Hematopoietic multipotent progenitor cell treated with erythropoietin and hydrocortisone succinate and interleukin-3 and kit ligand, for 8 days (in vitro differentiated cells): Measurements from ENCODE around the gene RSPRY1.
"Not testable (repeated sequence)": the region's sequence is repeated elsewhere in the genome, so short reads cannot be mapped to it uniquely, and the experiment has no call there.

ENCODE experiments used
- DNase-seq: peaks from one replicate; pipeline ENCODE4 v3.0.0-alpha.2; 2015

RSPRY1 gene

DNA sequence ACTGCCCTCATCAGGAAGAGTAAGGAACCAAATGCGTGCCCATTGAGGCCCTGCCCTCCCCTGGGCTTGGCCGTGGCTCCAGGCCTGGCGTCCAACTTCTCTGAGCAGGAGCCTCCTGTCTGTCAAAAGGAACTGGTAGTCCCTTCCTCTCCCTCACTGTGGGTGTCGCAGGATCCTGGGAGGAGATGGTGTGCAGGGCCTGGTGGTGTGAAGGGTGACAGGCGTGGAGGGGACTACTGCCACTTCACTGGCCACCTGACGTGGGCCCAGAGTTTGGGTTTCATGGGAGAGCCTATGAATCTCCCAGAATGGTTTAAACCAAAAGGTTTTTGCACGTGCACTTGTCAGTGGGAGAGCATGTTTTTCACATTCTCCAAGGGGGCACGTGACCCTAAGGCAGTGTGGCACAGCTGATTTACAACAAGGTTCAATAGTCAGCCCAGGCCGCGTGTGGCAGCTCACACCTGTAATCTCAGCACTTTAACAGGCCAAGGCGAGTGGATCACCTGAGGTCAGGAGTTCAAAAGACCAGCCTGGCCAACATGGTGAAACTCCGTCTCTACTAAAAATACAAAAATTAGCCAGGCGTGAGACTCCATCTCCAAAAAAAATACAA lies 71.4 kb downstream of the RSPRY1 start:
- DNase-seq: no peak

DNA sequence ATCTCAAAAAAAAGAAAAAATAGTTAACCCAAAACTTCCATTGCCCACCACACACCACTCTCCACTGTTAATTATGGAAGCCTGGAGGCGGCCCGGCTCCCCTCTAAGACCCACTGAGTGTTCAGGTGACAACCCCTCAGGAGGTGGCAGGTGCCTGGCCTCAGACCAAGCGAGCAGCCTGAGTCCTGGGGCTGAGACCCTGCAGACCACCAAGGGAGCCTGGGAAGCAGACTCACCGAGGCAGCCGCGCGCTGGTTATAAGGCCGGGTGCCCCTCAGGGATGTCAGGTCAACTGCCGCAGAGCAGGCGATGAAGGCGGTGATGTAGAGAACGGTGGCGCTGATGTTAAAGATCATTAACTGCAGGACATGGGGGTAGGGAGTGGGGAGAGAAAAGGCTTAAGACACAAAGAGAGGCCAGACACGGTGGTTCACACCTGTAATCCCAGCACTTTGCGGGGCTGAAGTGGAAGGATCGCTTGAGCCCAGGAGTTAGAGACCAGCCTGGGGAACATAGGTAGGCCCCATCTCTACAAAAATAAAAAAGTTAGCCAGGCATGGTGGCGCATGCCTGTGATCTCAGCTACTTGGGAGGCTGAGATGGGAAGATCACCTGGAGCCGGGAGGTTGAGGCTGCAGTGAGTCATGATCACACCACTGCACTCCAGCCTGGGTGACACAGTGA lies 72.2 kb downstream of the RSPRY1 start:
- DNase-seq: no peak

DNA sequence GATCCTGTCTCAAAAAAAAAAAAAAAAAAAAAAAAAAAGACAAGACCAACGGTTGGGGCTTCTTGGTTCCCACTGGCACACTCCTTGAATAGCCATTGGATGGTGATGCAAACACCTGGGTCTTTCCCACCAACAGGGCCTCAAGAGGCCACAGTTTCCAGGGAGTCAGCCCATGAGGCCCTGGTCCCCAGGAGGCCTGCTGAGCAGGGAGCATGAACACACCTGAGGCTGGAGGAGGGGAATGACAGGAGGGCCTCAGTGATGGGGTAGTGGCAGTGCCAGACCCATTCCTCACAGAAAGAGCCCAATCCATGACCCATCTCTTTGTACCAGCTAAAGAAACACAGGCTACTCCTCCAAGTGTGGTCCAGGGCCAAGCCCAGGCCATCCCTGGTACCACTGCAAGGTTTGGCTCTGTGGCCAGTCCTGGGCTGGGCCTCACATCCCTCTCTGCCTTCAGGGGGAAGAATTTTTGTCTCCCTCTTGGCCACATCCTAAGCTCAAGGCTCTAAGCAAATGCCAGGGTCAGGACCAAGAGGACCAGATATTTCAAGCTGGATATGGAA lies 72.9 kb downstream of the RSPRY1 start:
- DNase-seq: no peak

DNA sequence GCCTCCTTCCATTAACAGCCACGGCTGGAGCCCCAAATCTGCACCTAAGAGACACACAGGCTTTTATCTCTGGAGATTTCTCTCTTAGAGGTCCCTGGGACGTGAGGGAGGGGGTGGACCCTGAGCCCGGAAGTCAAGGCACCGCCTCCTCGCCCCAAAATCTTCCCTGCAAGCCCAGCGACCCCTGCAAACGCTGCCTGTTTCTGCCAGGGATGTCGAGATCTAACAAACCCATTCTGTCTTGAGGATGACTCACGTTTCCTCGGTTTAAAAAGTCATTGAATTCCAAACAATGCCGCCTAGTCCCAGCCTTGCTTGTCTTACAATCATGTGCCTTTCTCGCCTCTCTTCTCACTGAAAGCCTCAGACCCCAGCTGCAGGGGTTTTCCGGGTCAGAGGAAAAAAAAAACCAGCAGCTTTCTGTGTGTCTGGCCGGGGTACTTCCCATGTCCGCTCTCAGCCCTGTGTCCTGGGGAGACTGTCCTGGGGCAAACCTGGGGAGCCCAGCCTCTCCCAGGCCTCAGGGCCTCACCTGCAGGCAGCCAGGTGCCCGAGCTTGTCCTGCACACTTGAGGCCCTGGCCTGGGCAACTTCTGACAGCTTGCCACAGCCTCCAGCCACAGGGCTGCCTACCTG lies 74.3 kb downstream of the RSPRY1 start:
- no peak for DNase-seq

DNA sequence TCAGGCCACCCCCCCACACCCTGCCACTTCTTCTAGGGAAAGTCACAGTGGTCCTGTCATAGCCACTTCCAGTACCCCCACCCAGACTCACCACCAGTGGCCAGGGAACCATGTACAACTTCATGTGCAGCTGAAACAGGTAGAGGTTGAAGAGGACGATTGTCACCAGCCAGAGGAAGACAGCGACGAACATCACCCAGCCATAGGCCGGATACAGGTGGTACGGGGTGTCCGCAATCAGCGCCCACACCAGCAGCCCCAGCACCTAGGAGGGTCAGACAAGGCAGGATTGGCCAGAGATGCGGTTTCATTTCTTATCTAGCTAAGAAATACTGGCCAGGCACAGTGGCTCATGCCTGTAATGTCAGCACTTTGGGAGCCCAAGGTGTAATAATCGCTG lies 75.7 kb downstream of the RSPRY1 start:
- DNase-seq: no peak

DNA sequence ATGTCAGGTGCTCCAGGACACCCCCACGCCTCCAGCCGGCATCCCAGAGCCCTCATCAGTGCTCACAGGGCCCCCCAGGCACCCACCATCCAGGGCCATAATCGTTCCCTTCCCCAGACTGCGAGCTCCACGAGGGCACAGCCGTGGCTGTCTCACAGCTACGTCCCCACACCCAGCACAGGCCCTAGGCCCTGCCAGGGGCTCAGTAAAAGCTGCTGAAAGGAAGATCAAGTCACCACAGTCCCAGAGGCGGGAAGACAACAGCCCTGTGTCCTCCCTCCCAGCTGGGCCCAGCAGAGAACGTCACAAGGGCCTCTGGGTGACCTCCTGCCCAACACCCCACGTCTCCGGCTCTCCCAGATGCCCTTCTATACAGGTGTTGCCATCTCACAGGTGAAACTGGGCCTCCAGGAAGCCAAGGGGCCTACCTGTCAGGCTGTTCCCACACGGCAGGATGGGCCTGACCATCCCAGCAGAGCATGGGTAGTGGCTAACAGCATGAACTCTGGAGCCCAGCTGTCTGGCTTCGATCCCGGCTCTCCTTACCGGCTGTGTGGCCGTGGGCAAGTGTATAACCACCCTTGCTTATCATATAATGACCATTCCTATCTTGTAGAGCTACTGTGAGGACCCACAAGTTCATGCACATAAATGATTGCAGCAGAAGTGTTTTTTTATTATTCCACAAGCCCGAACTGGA lies 76.9 kb downstream of the RSPRY1 start:
- DNase-seq: peak; percentile 60

DNA sequence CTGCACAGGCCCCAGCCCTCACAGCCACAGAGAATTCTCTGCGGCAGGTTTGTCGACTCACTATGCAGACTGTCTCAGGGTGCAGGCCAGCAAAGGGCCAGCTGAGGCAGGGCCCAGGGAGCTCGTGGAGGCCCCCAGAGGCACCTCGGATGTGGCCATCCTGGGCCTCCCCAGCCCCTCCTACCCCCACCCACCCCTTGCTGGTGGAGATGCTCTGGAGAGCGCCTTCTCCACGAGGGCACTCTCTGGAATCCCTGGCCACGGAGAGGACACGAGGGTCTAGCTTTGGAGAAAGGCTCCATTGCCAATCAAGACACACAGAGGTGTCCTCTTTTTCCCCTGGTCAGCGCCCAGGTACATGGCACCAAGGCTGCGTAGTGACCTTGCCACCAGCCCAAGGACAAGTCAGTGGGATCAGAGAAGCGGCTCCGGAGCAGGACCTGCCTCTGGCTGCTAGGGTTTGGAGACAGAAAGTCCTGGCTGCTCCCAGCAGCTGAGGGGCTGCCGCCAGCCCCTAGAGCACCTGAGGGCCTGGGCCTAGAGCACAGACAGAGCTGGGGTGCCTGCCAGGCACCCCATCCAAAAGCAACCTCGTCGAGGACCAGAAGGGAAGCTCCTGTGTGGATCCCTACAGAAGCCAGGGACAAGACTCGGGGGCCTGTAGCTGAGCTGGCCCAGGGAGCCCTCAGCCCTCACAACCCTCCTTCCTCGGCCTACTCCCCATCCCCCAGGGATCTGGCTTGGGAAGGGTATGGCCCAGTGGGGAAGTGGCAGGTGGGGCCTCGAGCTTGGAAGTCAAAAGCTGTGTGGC lies 77.6 kb downstream of the RSPRY1 start:
- DNase-seq: no peak

DNA sequence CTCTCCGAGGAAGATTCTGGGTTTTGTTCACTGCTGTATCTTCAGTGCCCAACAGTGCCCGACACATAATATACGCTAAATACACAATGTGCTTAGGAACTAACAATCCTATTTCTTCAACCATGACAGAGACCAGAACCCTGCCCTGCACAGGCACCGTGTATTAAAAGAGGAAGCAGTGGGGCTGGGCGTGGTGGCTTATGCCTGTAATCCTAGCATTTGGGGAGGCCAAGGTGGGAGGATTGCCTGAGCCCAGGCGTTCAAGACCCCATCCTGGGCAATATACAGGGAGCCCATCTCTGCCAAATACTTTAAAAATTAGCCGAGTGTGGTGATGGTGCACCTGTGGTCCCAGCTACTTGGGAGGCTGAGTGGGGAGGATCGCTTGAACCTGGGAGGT lies 78.3 kb downstream of the RSPRY1 start:
- no peak for DNase-seq

DNA sequence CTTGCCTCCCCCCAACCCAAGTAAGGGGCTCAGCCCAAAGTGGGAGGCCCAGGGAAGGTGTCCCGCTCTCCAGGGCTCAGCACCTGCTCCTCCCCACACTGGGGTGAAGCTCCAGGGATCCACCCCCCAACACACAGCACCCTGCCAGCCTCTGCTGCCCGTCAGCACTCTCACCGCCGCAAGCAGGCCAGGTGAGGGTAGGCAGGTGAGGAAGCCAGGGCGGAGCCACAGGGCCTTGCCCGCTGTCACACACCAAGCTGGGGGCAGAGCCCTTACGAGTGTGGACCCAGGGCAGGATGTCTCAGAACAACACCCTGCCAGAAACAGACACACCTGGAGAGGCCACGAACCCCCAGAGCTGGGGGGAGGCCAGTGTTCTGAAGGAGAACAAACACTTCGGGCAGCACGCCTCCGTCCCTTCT lies 78.8 kb downstream of the RSPRY1 start:
- DNase-seq: no peak

DNA sequence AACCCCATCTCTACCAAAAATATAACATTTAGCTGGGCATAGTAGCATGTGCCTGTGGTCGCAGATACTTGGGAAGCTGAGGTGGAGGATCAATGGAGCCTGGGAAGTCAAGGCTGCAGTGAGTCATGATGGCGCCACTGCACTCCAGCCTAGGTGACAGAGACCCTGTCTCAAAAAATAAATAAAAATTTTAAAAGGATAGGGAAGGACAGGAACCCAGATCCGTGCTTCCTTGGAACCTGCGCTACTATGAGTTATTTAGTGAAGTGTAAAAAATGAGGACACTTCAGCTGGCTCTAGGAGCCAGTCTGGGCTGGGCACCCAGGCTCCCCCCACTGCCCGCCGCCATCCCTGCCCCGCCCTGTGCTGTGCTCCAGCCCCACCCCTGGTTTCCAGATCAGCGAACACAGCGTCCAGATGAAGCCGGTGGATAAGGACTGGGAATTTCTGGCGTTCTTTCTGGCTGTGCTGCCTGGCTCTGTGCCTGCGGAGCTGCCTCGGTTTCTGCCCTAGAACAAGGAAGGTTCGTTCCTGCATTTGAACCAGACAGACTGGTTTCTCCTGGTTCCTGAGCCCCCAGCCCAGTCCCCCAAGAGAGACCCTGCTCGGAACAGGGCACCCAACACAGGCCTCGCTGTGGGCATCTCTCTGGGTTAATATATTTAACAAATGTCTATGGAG lies 79.9 kb downstream of the RSPRY1 start:
- peak; percentile 83 for DNase-seq

DNA sequence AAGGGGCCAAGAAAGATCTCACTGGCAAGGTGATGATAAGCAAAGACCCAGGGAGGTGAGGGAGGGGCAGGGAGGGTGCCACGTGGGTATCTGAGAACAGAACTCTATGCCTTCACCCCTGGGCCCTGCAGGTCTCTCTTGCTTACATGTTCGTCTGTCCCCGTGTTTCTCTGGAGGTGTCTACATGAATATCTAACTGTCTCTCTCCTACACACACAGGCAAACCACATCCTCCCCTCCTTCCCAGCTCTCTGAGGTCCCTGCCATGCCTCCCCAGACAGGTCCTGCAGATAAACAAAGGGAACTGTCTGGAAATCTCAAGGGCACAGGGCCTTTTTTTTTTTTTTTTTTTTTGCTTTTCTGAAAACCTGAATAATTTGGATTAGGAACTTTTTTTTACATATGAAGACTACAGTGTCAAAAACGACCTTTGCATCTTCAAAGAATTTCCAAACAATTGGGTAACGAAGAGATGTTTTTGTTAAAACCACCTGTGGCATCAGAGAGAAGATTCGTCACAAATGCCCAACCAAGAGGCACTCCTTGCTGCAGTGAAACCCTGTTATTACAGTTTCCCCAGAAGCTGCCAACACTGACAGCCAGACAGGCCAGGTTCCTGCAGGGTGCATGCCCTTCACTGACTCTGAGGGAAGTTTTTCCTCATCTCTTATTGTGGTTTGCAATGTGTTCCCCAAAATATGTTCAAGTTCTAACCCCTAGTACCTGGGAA lies 80.6 kb downstream of the RSPRY1 start:
- DNase-seq: peak; percentile 70

DNA sequence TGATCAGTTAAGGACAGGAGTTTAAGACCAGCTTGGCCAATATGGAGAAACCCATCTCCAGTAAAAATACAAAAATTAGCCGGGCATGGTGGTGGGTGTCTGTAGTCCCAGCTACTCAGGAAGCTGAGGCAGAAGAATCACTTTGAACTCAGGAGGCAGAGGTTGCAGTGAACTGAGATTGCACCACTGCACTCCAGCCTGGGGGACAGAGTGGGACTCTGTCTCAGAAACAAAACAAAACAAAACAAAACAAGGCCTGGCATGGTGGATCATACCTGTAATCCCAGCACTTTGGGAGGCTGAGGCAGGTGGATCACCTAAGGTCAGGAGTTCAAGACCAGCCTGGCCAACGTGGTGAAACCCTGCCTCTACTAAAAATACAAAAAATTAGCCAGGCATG lies 81.2 kb downstream of the RSPRY1 start:
- not testable (repeated sequence) for DNase-seq

DNA sequence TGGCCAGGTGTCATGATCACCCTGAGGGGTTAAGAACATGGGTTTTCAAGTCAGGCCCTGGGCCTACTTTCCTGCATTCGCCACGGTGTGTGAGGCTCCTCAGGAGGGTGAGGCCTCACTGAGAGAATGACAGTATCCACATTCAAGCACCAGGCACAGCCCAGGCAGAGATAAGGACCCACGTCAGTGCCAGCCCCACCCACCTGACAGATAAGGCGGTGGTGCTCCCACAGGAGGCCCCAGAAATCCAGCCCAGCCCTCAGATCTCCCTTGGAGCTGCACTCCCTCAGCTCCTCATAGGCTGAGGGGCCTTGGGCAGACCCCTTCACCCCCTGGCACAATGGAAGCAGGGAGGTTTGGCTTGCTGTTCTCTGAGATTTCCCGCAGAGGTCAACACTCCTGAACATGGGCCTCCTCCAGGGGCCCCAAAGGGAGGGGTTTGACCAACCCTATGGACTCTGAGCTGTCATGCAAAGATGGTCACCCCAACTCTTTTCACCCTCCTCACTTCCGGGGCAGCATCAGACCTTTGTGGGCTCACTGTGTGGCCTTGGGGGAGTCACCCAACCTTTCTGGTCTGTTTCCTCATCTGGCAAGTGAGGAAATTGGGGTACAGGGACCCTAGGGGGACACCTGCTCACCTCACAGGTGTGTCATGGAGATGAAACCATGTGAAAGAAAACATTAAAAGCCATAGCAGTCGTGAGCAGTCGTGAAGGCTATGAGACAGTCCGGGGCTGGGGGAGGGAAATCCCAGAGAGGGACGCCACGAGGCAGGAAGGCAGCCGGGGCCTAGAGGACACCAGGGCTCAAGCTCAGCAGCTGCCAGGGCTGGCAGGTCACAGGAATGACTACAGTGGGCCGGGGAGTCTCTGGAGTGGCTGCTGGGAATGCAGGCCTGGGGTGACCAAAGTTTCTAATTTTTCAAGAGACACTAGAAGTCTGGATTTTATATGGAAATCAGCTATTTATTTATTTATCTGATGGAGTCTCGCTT lies 83.0 kb downstream of the RSPRY1 start:
- DNase-seq: peak; percentile 93

DNA sequence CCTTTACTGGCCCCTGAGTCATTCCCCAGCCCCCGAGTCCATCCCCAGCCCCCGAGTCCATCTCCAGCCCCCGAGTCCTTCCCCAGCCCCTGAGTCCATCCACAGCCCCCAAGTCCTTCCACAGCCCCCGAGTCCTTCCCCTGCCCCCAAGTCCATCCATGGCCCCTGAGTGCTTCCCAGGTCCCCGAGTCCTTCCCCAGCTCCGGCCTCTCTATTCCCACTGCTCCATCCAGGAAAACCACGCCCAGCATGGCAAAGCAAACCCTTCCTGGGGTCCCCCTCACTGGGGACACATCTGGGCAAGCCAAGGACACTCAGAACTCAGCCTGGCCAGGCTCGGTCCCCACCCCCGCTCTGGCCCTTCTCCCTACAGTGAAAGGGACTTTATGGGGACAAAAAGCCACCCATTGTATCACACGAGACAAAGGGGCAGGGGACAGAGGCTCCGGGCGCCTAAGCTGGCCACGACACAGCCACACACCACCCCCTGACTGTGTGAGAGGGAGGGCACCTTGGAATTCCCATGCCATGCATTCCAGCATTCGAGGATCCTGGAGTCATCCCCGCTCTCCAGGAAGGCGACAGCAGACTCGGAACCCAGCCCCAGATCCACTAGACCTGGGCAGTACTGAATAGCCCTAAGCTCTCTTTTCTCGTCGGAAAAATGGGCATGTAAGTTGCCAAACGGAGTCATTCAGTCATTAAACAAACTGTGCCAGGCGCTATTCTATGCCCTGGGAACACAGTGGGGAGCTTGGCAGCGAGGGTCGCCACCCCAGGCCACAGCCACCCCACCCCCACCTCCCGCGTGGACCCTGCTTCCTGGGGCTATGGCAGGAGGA lies 84.3 kb downstream of the RSPRY1 start:
- DNase-seq: no peak

DNA sequence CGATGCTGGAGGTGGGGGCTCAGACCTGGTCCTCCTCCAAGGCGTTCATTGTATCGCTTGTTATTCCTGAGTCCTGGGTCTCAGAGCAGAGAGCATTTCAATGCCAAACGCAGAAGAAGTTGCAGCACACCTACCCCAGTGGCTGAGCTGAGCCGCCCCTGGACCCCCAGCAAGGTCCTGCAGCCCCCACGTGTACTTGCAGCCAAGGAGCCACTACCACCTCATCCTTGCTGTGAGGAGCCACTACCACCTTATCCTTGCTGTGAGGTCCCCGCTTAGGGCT lies 84.9 kb downstream of the RSPRY1 start:
- DNase-seq: no peak

DNA sequence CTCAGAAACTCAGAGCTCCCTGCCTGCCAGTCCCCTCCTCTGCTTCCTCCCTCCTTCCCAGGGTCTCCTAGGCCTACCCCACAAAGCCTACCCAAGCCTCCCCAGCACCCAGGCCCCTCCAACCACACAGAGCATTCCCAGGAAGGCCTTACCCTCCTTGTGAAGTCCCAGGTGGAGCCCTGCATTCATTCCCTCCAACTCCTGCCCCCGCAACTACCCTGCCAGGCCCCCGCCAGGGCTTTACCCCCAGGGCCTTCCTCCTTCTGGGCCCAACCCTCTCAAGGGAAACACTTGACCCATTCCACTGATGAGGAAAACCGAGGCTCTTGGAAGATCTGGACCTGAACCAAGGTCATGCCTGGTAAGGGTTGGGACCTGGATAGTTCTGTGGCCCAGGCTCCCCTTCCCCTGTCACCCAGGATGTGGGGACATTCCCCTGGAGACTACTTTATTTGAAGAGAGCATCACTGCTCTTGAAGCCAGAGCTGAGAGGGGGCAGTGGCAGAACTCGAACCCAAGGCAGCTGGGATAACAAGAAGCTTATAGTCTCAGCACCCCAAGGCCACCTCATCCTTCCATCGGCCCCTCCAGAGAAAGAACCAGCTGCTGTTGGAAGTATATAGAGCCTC lies 85.9 kb downstream of the RSPRY1 start:
- DNase-seq: no peak

DNA sequence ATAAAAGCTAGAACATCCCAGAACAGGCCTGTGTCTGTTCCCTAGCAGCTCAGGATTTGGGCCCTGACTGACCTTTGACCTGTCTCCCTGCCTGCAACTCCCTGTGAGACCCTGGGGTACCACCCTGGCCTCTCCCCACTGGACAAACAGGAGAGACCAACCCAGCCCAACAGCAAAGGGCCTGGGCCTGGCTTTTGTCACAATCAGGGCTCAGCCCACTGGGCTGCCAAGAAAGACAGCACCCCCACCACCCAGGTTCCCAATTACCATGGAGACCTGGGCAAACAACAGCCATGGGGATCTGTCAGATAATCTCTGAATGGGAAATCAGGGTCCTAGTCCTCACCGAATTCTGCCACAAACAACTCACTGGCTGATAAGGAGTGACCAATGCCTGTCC lies 87.2 kb downstream of the RSPRY1 start:
- no peak for DNase-seq

DNA sequence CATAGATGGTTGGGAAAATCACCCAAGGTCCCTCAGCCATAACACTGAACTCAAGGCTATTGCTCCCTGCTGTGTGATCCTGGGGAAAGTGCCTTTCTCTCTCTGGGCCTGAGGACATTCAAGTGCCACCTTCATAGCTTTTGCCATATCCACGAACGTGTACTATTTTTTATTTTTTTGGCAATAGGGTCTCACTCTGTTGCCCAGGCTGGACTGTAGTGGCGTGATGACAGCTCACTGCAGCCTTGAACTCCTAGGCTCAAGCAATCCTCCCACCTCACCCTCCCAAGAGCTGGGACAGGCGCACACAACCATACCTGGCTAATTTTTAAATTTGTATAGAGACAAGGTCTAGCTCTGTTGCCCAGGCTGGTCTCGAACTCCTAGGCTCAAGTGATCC lies 87.7 kb downstream of the RSPRY1 start:
- DNase-seq: no peak

DNA sequence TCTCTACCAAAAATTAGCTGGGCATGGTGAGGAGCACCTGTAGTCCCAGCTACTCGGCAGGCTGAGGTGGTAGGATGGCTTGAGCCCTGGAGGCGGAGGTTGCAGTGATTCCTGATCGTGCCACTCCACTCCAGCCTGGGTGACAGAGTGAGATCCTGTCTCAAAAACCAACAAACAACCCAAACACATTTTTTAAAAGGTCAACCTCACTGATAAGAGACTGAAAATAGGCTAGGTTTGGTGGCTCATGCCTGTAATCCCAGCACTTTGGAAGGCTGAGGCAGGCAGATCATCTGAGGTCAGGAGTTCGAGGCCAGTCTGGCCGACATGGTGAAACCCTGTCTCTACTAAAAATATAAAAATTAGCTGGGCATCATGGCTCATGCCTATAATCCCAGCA lies 89.8 kb downstream of the RSPRY1 start:
- not testable (repeated sequence) for DNase-seq
